Endometrial microvascular endothelial cells (primary cell): ENCODE results near the gene CD19. TPM values are rescaled to one million over a fixed set of nuclear protein-coding genes. Genes with fewer than 3 reads are reported as not detected.
"Not testable (repeated sequence)": the region's sequence is repeated elsewhere in the genome, so short reads cannot be mapped to it uniquely, and the experiment has no call there.

Experiments
- in situ Hi-C: cut with HindIII; loops from 2 replicates; pipeline ENCODE4 v1.10.0; 2017; ENCODE audit warnings: low sequenced_read_pairs, low pct_unique_long_range_greater_than_20kb; ENCODE audit errors: inconsistent ontology term
- total RNA-seq: library from RNA; depleted of rRNA; stranded (reverse); fragments of >200 nt; gene quantifications from one replicate; pipeline ENCODE4 v1.2.3, GENCODE V29; 2015; ENCODE audit errors: inconsistent ontology term

CD19 gene
- total RNA-seq = not detected

DNA sequence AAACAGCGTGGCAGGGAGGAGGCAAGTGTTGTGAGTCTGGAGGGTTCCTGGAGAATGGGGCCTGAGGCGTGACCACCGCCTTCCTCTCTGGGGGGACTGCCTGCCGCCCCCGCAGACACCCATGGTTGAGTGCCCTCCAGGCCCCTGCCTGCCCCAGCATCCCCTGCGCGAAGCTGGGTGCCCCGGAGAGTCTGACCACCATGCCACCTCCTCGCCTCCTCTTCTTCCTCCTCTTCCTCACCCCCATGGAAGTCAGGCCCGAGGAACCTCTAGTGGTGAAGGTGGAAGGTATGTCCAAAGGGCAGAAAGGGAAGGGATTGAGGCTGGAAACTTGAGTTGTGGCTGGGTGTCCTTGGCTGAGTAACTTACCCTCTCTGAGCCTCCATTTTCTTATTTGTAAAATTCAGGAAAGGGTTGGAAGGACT is at the start of gene CD19:
Gene CD19 (plus strand): TSS at position 171 of the 425 bp plus-strand sequence. CDS start 30 bp downstream, at position 201.
- in situ Hi-C loops = no loop called here

DNA sequence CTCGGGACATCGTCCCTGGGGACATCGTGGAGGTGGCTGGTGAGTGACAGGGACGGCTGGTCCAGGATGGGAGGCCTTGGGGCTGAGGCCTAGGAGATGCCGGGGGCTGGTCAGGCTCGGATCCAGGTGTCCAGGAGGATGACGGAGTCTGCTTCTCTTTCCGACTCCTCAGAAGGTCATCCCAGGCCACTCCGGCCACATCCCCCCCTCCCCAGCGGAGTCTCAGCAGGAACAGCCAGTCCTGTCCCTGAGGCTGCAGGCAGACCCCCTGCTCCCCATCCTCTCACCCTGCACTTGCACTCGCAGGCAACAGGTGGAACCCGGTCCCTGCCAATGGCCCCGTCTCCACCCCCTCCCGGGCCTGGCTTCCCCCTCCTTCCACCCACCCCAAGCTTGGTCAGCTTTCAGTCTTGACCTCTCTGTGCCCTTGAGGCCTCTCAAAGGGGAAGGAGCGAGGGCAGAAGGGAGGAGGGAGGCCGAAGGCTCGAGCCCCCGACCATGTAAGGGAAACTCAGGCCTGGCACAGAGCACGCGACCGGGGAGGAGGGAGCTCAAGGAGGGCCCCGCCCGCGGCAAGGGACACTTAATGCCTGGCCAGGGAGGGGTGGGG is 49.1 kb upstream of the CD19 start:
- in situ Hi-C loops = no loop called here

DNA sequence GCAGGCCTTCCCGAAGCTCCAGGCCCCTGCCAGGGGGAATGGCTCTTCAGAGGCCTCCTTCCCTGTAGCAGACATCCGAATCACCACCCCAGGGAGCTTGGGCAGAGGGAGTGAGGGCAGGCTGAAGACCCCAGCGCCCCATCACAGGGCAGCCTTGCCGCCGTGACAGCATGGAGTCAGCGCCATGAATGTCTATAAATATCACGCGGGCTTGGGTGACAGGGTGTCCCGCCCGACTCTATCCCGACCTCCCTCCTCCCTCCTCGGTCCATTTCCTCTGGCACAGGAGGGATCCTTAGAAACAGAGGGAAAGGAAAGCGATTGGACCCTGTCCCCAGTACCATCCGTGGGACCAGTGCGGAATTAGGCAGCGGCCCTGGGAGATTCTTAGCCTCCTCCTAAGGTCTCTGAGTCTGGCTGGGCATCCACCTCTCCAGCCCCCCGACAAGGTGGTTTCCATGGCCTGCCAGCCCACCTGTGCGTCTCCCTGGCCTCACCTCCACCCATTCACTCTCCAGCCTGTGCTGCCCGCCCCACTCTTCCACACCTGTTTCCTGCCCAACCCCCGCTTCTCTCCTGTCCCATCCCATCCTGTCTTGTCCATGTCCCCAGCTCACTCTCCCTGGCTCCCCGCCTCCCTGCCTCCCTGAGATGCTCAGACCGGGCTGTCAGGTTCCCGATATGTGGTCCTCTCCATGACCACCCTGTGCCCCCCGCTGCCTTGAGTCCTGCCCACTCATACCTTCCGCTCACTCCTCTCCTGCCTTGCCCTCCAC is 48.4 kb upstream of the CD19 start:
- in situ Hi-C loops = no loop called here

DNA sequence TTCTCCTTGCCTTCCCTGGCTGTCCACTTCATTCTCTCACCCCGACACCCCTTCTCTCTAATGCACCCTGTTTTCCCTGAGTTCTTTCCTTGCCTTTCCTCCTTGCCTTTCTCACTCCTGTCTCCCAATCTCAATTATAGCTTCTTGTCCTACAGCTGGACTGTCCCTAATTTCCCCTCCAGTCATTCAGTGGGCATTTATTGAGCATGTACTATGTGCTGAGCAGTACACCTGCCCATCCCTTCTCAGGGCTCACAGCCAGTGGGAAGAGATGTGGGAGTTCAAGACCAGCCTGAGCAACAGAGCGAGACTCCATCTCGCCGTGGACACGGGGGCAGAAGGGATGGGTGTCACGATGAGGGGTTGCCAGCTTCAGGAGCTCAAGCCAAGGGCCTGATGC is 47.7 kb upstream of the CD19 start:
- in situ Hi-C loops = no loop called here

DNA sequence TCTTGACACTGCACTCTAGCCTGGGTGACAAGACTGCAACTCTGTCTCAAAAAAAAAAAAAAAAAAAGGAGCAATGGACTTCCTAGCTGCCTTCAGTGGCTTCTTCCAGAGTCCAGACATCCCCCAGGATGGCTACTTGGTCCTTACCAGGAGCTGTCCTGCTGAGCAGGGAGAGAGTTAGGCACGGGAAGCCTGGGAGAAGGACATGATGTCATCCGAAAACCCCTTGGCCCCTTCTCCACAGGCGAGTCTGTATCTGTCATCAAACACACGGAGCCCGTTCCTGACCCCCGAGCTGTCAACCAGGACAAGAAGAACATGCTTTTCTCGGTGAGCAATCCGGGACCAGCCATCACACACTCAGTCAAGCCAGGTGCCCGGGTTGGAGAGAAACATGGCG is 44.8 kb upstream of the CD19 start:
- in situ Hi-C loops = no loop called here

DNA sequence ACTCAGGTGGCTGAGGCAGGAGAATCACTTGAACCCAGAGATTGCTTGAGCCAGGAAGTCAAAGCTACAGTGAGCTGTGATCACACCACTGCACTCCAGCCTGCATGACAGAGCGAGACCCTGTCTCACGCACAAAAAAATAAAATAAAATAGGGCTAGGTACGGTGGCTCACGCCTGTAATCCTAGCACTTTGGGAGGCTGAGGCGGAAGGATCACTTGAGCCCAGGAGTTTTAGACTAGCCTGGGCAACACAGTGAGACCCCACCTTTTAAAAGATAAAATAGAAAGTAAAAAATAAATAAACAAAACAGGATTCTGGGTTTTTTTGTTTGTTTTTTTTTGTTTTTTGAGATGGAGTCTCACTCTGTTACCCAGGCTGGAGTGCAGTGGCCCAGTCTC is 41.4 kb upstream of the CD19 start:
- in situ Hi-C loops = not testable (repeated sequence)

DNA sequence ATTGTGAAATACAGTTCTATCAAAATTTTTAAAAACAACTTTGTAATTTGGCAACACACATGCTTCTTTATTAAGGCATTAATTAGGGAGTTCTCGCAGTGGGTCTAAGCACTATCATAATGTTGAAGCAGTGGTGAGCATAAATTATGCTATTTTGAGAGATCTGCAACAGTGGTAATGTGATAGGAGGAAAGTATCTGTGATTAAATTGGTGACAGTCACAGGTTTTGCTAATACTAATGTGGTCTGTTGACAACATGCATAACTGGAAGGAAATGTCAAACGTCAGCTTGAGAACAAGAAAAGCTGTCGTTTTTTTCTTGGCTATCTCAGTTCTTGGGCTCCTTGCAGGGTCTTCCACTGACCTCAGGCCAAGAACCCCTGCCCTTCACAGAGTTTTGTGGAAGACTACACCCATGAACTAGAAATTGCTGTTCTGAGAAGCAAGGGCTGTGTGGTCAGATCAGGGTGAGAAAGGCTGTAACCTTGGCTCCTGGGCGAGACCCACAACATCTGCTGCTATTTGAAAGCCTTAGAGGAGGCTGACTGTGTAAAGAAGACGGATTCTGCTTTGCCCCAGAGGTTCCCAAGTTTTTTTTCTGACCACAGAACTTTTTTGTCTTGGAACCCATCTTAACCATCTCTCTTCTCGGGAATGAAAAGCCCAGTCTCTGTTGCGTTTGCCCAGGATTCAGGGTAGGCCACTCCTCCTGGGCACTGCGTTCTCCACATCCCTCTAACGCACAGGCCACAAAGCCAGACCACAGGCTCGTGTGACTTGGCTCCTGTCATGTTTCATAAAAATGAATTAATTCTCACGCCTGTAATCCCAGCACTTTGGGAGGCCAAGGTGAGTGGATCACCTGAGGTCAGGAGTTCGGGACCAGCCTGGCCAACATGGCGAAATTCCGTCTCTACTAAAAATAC is 39.5 kb upstream of the CD19 start:
- in situ Hi-C loops = no loop called here

DNA sequence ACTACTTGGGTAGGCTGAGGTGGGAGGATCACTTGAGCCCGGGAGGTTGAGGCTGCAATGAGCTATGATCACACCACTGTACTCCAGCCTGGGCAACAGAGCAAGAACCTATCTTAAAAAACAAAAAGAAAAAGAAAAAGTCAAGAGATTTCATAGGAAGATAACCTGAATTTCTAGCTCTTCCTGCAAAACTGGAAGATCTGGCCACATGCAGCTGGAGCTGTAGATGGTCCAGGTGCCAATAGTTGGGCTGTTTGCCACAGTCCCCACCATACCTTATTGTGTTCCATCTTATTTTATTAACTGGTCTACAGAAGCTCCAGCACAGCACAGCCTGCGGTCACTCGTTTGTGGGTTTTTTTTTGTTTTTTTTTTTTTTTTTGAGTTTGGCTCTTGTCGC is 38.5 kb upstream of the CD19 start:
- in situ Hi-C loops = no loop called here

DNA sequence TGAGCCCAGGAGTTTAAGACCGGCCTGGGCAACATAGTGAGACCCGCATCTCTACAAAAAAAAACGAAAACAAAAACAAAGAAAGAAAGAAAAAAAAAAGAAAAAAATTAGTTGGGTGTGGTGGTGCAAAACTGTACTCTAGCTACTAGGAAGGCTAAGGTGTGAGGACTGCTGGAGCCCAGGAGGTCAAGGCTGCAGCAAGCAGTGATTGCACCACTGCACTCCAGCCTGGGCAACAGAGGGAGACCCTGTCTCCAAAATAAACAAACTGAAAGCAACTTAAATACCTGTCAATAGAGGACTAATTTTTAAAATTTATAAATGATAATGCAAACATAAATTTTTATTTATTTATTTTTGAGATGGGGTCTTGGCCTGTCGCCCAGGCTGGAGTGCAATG is 36.2 kb upstream of the CD19 start:
- in situ Hi-C loops = no loop called here

DNA sequence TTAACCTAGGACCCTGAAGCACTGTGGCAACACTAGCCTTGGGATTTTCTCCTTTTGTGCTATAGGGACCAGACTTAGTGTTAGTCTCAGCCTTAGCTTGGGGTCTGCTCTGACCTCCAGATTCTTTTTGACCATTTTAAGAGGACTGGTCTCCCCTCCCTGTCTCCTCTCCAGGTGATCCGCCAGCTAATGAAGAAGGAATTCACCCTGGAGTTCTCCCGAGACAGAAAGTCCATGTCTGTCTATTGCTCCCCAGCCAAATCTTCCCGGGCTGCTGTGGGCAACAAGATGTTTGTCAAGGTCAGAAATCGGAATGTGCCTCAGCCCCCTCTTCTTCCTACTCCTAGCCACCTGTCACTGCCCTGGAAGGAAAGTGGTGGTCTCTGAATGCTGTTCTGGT is 33.9 kb upstream of the CD19 start:
- in situ Hi-C loops = no loop called here

DNA sequence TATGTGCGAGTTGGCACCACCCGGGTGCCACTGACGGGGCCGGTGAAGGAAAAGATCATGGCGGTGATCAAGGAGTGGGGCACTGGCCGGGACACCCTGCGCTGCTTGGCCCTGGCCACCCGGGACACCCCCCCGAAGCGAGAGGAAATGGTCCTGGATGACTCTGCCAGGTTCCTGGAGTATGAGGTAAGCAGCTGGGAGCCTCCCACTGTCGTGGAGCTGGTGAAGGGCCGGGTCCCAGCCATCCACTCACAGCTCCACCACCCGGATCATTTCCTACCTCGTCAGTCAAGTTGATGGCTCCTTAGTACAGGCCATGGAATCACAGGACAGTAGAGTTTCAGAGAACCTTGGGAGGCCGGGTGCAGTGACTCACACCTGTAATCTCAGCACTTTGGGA is 33.5 kb upstream of the CD19 start:
- in situ Hi-C loops = no loop called here

DNA sequence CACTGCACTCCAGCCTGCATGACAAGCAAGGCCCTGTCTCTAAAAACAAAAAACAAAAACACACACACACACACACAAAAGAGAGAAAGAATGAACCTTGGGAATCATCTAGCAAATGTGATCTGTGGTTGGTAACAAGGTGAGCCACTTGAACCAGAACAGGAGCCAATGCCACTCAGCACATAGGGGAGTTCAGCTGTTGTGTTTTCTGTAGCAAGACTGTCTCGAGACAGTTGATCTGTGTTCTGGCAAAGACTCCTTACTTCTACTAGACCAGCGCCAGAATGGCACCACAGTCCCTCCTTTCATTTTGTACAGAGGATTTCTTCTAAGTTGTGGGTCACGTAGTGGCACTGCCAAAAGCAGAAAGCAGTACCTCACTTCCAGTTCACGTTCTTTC is 32.8 kb upstream of the CD19 start:
- in situ Hi-C loops = no loop called here

DNA sequence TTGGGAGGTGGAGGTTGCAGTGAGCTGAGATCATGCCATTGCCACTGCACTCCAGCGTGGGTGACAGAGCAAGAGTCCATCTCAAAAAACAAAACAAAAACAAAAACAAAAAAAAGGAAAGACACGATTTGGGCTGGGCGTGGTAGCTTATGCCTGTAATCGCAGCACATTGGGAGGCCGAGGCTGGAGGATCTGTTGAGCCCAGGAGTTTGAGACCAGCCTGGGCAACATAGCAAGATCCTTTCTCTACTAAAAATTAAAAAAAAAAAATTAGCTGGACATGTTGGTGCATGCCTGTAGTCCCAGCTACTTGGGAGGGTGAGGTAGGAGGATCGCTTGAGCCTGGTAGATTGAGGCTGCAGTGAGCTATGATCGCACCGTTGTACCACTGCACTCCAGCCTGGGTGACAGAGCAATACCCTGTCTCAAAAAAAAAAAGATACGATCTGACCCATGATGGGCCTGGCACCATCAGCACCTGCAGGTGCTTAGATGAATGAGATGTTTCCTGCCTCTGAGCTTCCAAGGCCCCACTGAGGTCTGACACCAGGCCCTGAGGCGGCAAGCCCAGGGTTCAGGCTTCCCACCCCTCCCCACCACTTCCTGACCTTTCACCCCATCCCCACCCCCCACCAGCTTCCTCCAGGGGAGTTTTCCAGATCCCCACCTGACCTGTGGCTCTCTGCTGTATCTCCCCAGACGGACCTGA is 31.7 kb upstream of the CD19 start:
- in situ Hi-C loops = no loop called here

DNA sequence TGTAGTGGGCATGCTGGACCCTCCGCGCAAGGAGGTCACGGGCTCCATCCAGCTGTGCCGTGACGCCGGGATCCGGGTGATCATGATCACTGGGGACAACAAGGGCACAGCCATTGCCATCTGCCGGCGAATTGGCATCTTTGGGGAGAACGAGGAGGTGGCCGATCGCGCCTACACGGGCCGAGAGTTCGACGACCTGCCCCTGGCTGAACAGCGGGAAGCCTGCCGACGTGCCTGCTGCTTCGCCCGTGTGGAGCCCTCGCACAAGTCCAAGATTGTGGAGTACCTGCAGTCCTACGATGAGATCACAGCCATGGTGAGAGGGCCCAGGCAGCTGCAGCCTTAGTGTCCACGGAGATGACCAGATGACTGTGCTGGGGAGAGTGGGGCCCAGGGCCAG is 31.2 kb upstream of the CD19 start:
- in situ Hi-C loops = no loop called here

DNA sequence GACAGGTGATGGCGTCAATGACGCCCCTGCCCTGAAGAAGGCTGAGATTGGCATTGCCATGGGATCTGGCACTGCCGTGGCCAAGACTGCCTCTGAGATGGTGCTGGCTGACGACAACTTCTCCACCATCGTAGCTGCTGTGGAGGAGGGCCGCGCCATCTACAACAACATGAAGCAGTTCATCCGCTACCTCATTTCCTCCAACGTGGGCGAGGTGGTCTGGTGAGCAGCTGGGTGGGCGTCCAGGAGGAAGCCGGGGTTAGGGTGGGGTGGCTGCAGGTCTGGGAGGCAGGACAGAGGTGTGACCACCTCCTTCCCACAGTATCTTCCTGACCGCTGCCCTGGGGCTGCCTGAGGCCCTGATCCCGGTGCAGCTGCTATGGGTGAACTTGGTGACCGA is 29.9 kb upstream of the CD19 start:
- in situ Hi-C loops = no loop called here

DNA sequence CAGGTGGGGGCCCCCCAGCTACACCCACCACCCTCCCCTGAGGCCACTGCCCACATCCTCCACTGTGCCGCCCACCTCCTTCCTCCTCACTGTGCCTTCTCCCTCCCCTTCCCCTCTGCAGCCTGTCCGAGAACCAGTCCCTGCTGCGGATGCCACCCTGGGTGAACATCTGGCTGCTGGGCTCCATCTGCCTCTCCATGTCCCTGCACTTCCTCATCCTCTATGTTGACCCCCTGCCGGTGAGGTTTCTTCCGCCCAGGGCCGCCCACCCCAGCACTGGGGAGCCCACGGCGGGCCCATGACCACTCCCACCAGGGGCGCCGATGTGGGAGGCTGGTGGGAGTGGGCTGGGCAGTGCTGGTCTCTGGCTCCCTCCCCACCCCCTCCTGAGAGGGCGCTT is 28.9 kb upstream of the CD19 start:
- in situ Hi-C loops = no loop called here

DNA sequence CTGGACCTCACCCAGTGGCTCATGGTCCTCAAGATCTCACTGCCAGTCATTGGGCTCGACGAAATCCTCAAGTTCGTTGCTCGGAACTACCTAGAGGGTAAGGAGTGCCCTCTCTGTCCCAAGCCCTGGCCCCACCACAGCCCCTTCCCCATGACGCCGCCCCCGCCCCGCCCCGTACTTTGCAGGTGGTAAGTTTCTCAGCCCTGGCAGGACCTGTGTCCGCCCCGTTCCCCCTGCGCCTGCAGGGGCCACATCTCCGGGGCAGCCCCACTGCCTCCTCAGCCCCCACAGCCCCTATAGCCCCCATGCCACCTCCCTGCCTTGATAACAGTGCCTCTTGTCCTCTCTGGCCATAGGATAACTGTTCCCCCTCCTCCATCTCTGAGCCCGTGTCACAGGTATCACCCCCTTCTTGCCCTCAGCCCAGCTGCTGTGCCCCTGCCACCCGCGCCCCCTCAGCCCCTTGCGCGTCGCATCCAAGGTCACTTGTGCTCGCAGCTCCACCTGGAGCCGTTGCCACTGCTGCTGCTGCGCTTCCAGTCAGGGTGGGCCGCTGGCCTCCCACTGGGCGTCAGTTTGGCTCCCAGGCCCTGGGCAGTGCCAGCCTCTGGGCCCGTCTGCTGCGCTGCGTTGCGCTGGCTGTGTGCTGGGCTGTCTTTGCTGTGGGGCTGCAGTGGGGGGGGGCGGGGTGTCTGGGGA is 28.3 kb upstream of the CD19 start:
- in situ Hi-C loops = no loop called here

DNA sequence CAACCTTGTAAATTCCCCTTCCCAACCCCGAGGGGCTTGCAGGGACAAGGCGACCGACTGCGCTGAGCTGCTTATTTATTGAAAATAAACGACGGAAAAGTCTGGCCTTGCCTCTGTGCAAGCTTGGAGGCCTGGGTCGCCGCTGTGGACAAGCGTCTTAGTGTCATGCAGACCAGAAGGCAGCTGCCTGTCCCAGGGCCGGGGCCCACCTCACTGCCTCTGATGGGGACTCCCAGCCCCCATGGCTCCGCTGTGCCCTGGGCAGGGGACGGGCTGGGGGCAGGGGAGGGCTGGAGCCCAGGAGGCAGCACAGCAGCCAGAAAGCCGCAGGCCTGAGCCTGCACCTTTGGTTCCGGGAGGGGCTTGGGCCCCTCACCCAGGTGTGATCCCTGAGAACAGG is 27.4 kb upstream of the CD19 start:
- in situ Hi-C loops = no loop called here

DNA sequence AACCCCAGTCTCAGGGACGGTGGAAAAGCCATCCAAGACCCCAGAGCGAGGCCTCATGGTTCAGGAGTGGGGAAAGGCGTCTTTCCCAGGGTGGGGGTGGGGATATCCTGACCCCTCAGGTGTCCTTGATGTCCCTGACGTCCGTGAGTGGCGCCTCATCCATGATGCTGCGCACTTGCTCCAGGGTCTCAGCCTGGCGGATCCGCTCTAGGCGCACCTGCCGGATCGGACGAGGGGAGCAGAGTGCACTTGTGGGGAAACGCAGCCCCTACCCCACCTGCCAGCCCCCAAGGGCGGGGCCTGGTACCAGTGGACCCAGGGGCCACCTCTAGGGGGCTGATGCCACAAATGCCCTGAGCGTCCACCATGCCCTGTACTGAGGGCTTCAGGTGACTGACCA is 26.9 kb upstream of the CD19 start:
- in situ Hi-C loops = no loop called here
